GM18526 (cell line): Measurements from ENCODE around the gene CAMTA1.

Experiments
- POLR2A ChIP-seq: IDR thresholded peaks from 3 replicates; pipeline ENCODE4 v1.6.1; 2011; ENCODE audit not compliant: insufficient read length; ENCODE audit errors: extremely low read depth

Gene CAMTA1, protein sequence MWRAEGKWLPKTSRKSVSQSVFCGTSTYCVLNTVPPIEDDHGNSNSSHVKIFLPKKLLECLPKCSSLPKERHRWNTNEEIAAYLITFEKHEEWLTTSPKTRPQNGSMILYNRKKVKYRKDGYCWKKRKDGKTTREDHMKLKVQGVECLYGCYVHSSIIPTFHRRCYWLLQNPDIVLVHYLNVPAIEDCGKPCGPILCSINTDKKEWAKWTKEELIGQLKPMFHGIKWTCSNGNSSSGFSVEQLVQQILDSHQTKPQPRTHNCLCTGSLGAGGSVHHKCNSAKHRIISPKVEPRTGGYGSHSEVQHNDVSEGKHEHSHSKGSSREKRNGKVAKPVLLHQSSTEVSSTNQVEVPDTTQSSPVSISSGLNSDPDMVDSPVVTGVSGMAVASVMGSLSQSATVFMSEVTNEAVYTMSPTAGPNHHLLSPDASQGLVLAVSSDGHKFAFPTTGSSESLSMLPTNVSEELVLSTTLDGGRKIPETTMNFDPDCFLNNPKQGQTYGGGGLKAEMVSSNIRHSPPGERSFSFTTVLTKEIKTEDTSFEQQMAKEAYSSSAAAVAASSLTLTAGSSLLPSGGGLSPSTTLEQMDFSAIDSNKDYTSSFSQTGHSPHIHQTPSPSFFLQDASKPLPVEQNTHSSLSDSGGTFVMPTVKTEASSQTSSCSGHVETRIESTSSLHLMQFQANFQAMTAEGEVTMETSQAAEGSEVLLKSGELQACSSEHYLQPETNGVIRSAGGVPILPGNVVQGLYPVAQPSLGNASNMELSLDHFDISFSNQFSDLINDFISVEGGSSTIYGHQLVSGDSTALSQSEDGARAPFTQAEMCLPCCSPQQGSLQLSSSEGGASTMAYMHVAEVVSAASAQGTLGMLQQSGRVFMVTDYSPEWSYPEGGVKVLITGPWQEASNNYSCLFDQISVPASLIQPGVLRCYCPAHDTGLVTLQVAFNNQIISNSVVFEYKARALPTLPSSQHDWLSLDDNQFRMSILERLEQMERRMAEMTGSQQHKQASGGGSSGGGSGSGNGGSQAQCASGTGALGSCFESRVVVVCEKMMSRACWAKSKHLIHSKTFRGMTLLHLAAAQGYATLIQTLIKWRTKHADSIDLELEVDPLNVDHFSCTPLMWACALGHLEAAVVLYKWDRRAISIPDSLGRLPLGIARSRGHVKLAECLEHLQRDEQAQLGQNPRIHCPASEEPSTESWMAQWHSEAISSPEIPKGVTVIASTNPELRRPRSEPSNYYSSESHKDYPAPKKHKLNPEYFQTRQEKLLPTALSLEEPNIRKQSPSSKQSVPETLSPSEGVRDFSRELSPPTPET (N-terminal part only)

GRCh38 chr1:6785318-6785727, at the start of gene CAMTA1:
Gene CAMTA1 (plus strand): TSS chr1:6785454. CDS start chr1:6785531, 77 bp downstream.
- peak; percentile 25 for TF ChIP-seq POLR2A

DNA sequence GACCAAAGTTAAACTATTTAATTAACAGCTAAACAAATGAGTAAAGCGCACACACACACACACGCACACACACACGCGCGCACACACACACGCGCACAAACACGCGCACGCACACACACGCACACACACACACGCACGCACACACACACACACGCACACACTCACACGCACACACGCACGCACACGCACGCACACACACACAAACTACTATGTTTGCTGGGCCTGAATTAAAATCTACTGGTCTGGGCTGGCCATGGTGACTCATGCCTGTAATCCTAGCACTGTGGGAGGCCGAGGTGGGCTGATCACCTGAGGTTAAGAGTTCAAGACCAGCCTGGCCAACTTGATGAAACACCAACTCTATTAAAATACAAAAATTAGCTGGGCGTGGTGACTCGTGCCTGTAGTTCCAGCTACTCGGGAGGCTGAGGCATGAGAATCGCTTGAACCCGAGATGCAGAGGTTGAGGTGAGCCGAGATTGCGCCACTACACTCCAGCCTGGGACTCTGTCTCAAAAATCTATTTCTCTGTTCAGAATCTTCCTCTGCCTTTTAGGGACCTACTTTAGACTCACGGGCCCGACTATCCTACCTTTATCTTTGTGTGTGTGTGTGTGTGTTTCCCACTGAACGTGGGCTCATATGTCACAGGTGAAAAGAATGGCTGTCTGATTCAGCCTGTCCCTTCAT, 46.1 kb upstream of the CAMTA1 start:
- TF ChIP-seq POLR2A, result no peak

- no peak for TF ChIP-seq POLR2A
Measured at GRCh38 chr1:6743189-6744101, 41.8 kb upstream of the CAMTA1 start.

GRCh38 chr1:6745073-6745472, 40.2 kb upstream of the CAMTA1 start:
- no peak for TF ChIP-seq POLR2A

- TF ChIP-seq POLR2A, result no peak
Measured at GRCh38 chr1:6747674-6748073, 37.6 kb upstream of the CAMTA1 start.

DNA sequence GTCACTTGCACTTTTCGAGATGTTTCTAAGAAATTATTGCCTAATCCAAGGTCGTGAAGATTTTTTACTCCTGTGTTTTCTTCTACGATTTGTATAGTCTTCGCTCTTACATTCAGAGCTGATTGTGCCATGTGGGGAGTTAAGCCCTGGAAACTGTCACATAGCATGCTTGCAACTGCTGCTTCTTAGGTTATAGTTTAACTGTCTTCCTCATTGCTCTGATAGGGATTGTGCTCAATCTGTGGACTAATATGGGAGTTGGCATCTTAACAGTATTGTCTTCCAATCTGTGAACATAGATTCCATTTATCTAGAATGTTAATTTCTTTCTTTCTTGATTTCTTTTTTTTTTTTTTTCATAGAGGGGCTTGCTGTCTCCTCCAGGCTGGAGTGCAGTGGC, 34.8 kb upstream of the CAMTA1 start:
- TF ChIP-seq POLR2A, result no peak

DNA sequence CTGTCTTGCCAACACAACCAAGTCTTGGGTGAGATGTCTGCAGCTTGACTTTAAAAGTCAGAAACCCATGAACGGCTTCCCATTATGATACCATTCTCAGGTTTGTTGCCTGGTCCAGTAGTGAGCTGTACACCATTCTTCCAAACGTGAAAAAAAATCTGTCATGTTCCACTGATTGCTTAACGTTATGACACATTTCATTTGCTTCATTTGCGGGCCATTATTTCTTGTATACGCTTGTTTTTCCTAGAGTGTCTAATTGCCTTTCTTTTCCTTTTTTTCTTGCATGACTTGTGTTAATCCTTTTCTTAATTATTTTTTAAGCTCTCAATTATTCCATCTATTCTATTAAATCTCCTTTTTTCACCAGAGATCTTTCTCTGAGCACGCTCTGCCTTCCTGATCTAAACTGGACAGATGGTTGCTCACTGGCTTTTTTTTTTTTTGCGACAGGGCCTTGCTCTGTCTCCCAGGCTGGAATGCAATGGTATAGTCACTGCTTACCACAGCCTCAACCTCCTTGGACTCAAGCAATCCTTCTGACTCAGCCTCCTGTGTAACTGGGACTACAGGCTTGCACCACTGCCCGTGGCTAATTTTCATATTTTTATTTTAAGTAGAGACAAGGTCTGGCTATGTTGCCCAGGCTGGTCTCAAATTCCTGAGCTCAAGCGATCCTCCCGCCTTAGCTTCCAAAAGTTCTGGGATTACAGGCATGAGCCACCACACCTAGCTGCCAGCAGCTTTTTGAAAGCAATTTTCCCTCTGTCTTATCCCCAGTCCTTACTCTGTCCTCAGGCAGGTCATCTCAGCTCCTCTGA, 31.7 kb upstream of the CAMTA1 start:
- TF ChIP-seq POLR2A, result no peak

DNA sequence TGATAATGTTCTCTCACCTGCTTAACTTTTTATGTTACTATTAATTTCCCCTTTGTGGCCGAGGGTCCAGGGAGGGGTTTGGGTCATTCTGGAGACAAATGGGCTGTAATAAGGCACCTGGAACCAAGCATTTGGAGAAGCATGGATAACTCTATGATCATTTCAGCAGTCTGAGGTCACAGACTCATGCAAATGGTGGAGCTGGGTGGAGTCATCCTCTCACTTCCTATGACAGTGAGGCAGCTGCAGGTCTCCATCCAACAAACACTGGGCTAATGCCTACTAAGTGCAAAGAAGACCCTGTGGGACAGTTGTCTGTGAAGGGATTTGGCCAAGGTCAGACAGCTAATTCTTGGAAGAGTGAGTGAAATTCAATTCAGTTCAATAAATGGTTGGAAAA, 28.8 kb upstream of the CAMTA1 start:
- no peak for TF ChIP-seq POLR2A

- TF ChIP-seq POLR2A, result no peak
Measured at GRCh38 chr1:6757719-6758435, 27.4 kb upstream of the CAMTA1 start.

GRCh38 chr1:6761196-6761737, 24.0 kb upstream of the CAMTA1 start:
- TF ChIP-seq POLR2A, result no peak

- no peak for TF ChIP-seq POLR2A
Measured at GRCh38 chr1:6762060-6762459, 23.2 kb upstream of the CAMTA1 start.
